Loucy (cell line): ENCODE results near the gene SSNA1.

ENCODE experiments used
- H2AFZ ChIP-seq: fragments of 200-600 bp; sonication (generic); 2 replicates; pipeline ENCODE4 v1.6.0; 2016; ENCODE audit warnings: antibody characterized with exemption, mild to moderate bottlenecking, low read length, moderate library complexity
- H3F3A ChIP-seq: fragments of 200-600 bp; 2 replicates; pipeline ENCODE4 v1.6.0; 2016; ENCODE audit warnings: antibody characterized with exemption, low read depth, mild to moderate bottlenecking
- H3K27me3 ChIP-seq: fragments of 200-600 bp; sonication (generic); 2 replicates; pipeline ENCODE4 v1.6.1; 2014; ENCODE audit warnings: low read length, mild to moderate bottlenecking; ENCODE audit not compliant: insufficient read depth, poor library complexity, severe bottlenecking
- H3K36me3 ChIP-seq: fragments of 200-600 bp; sonication (generic); 2 replicates; pipeline ENCODE4 v1.6.1; 2016; ENCODE audit warnings: low read length; ENCODE audit not compliant: insufficient read depth
- H3K4me1 ChIP-seq: fragments of 200-600 bp; sonication (generic); 2 replicates; pipeline ENCODE4 v1.5.1; 2014; ENCODE audit warnings: low read length, mild to moderate bottlenecking; ENCODE audit not compliant: insufficient read depth, poor library complexity, severe bottlenecking
- H3K4me2 ChIP-seq: fragments of 200-600 bp; sonication (generic); 2 replicates; pipeline ENCODE4 v1.6.0; 2014; ENCODE audit warnings: antibody characterized with exemption, low read length, low read depth, mild to moderate bottlenecking; ENCODE audit not compliant: poor library complexity, severe bottlenecking
- H3K4me3 ChIP-seq: fragments of 200-600 bp; sonication (generic); 2 replicates; pipeline ENCODE4 v1.5.1; 2014; ENCODE audit warnings: low read length, mild to moderate bottlenecking, mixed read lengths; ENCODE audit not compliant: poor library complexity, severe bottlenecking
- H3K79me2 ChIP-seq: fragments of 200-600 bp; sonication (generic); 2 replicates; pipeline ENCODE4 v1.6.1; 2014; ENCODE audit warnings: low read length; ENCODE audit not compliant: insufficient read depth
- H3K9ac ChIP-seq: fragments of 200-600 bp; sonication (generic); 2 replicates; pipeline ENCODE4 v1.6.0; 2014; ENCODE audit warnings: mild to moderate bottlenecking, low read depth, low read length, moderate library complexity; ENCODE audit not compliant: poor library complexity, severe bottlenecking
- H3K9me2 ChIP-seq: fragments of 200-600 bp; sonication (generic); replicated peaks from 2 replicates; pipeline ENCODE4 v1.6.1; 2016; ENCODE audit warnings: low read depth, low read length, mixed read lengths
- H3K9me3 ChIP-seq: fragments of 200-600 bp; sonication (generic); 2 replicates; pipeline ENCODE4 v1.6.1; 2014; ENCODE audit warnings: mild to moderate bottlenecking, antibody characterized with exemption, low read length, low read depth; ENCODE audit not compliant: insufficient read depth
- H4K20me1 ChIP-seq: fragments of 200-600 bp; sonication (generic); 2 replicates; pipeline ENCODE4 v1.6.0; 2014; ENCODE audit warnings: antibody characterized with exemption, low read length, mild to moderate bottlenecking; ENCODE audit not compliant: insufficient read depth, poor library complexity, severe bottlenecking
- EZH2phosphoT487 ChIP-seq: fragments of 200-600 bp; IDR thresholded peaks from 2 replicates; pipeline ENCODE4 v1.6.1; 2018; ENCODE audit warnings: antibody characterized with exemption, mild to moderate bottlenecking, moderate library complexity, borderline replicate concordance
- TF ChIP-seq, protein P1 (sequence below): fragments of 200-600 bp; sonication (generic); conservative IDR thresholded peaks from 2 replicates; pipeline ENCODE4 v1.5.1; 2014; ENCODE audit warnings: mild to moderate bottlenecking, antibody characterized with exemption, low read length

The SSNA1 gene

DNA sequence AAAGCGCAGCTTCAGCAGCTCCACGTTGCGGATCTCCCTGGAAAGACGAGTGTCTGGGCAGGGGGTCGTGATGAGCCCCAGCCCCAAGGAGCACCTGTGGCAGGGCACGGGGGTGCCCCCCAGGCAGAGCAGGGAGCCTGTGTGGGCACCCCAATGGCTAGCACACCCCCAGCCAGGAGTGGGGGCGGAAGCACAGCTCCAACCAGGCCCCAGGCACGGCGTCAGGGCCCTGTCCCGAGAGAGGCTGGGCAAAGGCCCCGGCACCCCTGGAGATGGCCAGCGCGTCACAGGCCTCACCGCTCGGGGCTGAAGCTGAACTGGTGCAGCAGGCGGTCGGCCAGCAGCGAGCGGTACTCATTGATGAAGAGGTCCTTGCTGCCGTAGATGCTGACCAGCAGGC lies 8.0 kb upstream of the SSNA1 start:
- no peaks in the 10 kb centered on the region for H3K9me3 ChIP-seq
- no peak overlapping the region for H3K4me3 ChIP-seq
- H3F3A ChIP-seq = no peaks in the 10 kb centered on the region
- peaks cover 4% of the 10 kb centered on the region; the same call in 1 of the 2 replicates for H3K79me2 ChIP-seq
- no peaks in the 10 kb centered on the region for H3K4me1 ChIP-seq
- H2AFZ ChIP-seq = no peak overlapping the region
- no peaks in the 10 kb centered on the region for H3K27me3 ChIP-seq
- no peak overlapping the region for H3K4me2 ChIP-seq
- H3K9me2 ChIP-seq = no peaks in the 10 kb centered on the region
- H3K9ac ChIP-seq = no peak overlapping the region
- no peak for TF ChIP-seq EZH2phosphoT487
- TF ChIP-seq, protein P1, sequence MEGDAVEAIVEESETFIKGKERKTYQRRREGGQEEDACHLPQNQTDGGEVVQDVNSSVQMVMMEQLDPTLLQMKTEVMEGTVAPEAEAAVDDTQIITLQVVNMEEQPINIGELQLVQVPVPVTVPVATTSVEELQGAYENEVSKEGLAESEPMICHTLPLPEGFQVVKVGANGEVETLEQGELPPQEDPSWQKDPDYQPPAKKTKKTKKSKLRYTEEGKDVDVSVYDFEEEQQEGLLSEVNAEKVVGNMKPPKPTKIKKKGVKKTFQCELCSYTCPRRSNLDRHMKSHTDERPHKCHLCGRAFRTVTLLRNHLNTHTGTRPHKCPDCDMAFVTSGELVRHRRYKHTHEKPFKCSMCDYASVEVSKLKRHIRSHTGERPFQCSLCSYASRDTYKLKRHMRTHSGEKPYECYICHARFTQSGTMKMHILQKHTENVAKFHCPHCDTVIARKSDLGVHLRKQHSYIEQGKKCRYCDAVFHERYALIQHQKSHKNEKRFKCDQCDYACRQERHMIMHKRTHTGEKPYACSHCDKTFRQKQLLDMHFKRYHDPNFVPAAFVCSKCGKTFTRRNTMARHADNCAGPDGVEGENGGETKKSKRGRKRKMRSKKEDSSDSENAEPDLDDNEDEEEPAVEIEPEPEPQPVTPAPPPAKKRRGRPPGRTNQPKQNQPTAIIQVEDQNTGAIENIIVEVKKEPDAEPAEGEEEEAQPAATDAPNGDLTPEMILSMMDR = no peak
- H4K20me1 ChIP-seq = no peaks in the 10 kb centered on the region
- peaks cover 23% of the 10 kb centered on the region; the same call in 1 of the 2 replicates for H3K36me3 ChIP-seq

DNA sequence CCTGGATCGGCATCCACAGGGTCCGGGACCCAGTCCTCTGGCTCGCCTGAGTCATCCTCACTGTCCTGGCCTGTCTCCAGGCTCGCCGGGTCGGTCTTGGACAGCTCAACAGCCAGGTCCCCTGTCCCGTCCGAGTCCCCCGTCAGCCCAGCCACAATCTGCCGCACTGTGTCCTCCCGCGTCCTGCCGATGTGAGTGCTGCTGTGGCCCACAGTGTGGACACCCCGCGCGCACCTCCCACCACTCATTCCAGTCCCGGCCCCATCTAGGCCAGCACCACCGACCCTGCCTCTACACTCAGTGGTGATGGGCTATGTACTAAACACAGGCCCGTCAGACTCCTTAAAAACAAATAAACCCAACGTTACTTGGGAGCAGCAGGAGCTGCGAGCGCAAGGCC lies 6.8 kb upstream of the SSNA1 start:
- H3K9ac ChIP-seq = no peak overlapping the region
- TF ChIP-seq EZH2phosphoT487 = no peak
- TF ChIP-seq, protein P1 = no peak
- H2AFZ ChIP-seq = no peak overlapping the region
- peaks cover 23% of the 10 kb centered on the region; the same call in 1 of the 2 replicates for H3K36me3 ChIP-seq
- H3K9me3 ChIP-seq = no peaks in the 10 kb centered on the region
- no peaks in the 10 kb centered on the region for H3K9me2 ChIP-seq
- H3F3A ChIP-seq = no peaks in the 10 kb centered on the region
- H3K27me3 ChIP-seq = no peaks in the 10 kb centered on the region
- no peak overlapping the region for H3K4me2 ChIP-seq
- no peaks in the 10 kb centered on the region for H4K20me1 ChIP-seq
- H3K4me1 ChIP-seq = no peaks in the 10 kb centered on the region
- peaks cover 16% of the 10 kb centered on the region; the same call in 1 of the 2 replicates for H3K79me2 ChIP-seq
- H3K4me3 ChIP-seq = no peak overlapping the region

GRCh38 chr9:137182836-137183235 lies 5.6 kb upstream of the SSNA1 start:
- H3K4me1 ChIP-seq = peaks cover 10% of the 10 kb centered on the region
- H3F3A ChIP-seq = no peaks in the 10 kb centered on the region
- peaks cover 23% of the 10 kb centered on the region; the same call in 1 of the 2 replicates for H3K36me3 ChIP-seq
- TF ChIP-seq, protein P1 = no peak
- no peak for TF ChIP-seq EZH2phosphoT487
- H3K27me3 ChIP-seq = no peaks in the 10 kb centered on the region
- no peak overlapping the region for H3K9ac ChIP-seq
- peaks cover 6% of the 10 kb centered on the region for H4K20me1 ChIP-seq
- H3K9me2 ChIP-seq = no peaks in the 10 kb centered on the region
- H3K4me3 ChIP-seq = no peak overlapping the region
- no peak overlapping the region for H2AFZ ChIP-seq
- H3K79me2 ChIP-seq = peaks cover 27% of the 10 kb centered on the region
- H3K9me3 ChIP-seq = no peaks in the 10 kb centered on the region
- no peak overlapping the region for H3K4me2 ChIP-seq
